ENCODE measurements around the gene PLRG1. TPM values are rescaled to one million over a fixed set of nuclear protein-coding genes. Genes with fewer than 3 reads are reported as not detected.

PLRG1 gene
- total RNA-seq, 4 donors from 2014 or later: 50.3 to 69.9 (median 63.5) TPM

- H3K36me3 ChIP-seq: no peaks in the 10 kb centered on the region
- DNase-seq: peak; percentile 82 to 85
- no peak for TF ChIP-seq POLR2A (IDR thresholded peaks at IDR 0.05)
- TF ChIP-seq, protein P1, sequence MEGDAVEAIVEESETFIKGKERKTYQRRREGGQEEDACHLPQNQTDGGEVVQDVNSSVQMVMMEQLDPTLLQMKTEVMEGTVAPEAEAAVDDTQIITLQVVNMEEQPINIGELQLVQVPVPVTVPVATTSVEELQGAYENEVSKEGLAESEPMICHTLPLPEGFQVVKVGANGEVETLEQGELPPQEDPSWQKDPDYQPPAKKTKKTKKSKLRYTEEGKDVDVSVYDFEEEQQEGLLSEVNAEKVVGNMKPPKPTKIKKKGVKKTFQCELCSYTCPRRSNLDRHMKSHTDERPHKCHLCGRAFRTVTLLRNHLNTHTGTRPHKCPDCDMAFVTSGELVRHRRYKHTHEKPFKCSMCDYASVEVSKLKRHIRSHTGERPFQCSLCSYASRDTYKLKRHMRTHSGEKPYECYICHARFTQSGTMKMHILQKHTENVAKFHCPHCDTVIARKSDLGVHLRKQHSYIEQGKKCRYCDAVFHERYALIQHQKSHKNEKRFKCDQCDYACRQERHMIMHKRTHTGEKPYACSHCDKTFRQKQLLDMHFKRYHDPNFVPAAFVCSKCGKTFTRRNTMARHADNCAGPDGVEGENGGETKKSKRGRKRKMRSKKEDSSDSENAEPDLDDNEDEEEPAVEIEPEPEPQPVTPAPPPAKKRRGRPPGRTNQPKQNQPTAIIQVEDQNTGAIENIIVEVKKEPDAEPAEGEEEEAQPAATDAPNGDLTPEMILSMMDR (IDR thresholded peaks at IDR 0.05): no peak
- 35 to 39% methylated on average over 3 of the region's 3 CpGs for WGBS, 2 donors
- H3K27ac ChIP-seq: peak overlapping the region; percentile 78 to 94 (median 86)
- H3K4me1 ChIP-seq: peaks cover 6 to 21% of the 10 kb centered on the region in 2 donors
- intact Hi-C loops (cut with DNase I): loop anchor here (10.0 kb wide), 1 partner anchor 48 kb away; the partner anchor contains the start of gene PLRG1
- no peaks in the 10 kb centered on the region for H3K9me3 ChIP-seq
- no peak overlapping the region for H3K4me3 ChIP-seq (replicated peaks in 1 of 3)
- H3K27me3 ChIP-seq: no peaks in the 10 kb centered on the region
Measured at GRCh38 chr4:154507156-154507555, 43.0 kb downstream of the PLRG1 start.

DNA sequence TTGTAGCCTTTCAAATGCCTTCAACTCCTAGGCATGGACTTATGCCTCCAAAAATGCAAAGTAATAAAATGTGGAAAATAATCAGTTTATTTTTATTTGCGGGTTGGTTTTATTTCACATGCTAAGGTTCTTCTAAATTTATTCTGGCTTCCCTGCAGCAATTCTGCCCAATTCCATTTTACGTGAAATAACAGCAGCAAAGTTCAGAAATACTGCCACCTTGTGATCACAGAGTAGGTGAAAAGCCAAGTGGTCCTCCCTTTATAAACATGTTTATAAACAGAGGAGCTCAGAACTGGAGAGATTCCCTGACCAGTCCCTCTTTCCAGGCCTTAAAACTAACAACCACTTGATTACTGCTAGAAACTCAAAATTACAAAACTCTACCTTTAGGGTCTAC, 43.9 kb downstream of the PLRG1 start:
- peak overlapping the region; percentile 78 to 94 (median 86) for H3K27ac ChIP-seq
- no peak for DNase-seq
- peaks cover 6 to 21% of the 10 kb centered on the region in 2 donors for H3K4me1 ChIP-seq
- intact Hi-C loops (cut with DNase I): loop anchor here (10.0 kb wide), 1 partner anchor 49 kb away; the partner anchor contains the start of gene PLRG1
- H3K4me3 ChIP-seq (replicated peaks in 1 of 3): no peak overlapping the region
- no peaks in the 10 kb centered on the region for H3K36me3 ChIP-seq
- H3K9me3 ChIP-seq: no peaks in the 10 kb centered on the region
- WGBS, 2 donors: 11 to 14% methylated on average over 2 of the region's 2 CpGs
- TF ChIP-seq, protein P1 (IDR thresholded peaks at IDR 0.05): peak in 3 of 6 experiments; percentile 55 to 67 (median 66)
- TF ChIP-seq POLR2A (IDR thresholded peaks at IDR 0.05): no peak
- no peaks in the 10 kb centered on the region for H3K27me3 ChIP-seq

- H3K4me1 ChIP-seq: peaks cover 6 to 21% of the 10 kb centered on the region in 2 donors
- intact Hi-C loops (cut with DNase I): loop anchor here (10.0 kb wide), 1 partner anchor 51 kb away; the partner anchor contains the start of gene PLRG1
- H3K4me3 ChIP-seq (replicated peaks in 1 of 3): no peak overlapping the region
- no peak for DNase-seq
- H3K27ac ChIP-seq: no peak overlapping the region
- 14 to 18% methylated on average over 1 of the region's 1 CpG for WGBS, 2 donors
- H3K36me3 ChIP-seq: no peaks in the 10 kb centered on the region
- H3K9me3 ChIP-seq: no peaks in the 10 kb centered on the region
- H3K27me3 ChIP-seq: no peaks in the 10 kb centered on the region
- no peak for TF ChIP-seq POLR2A (IDR thresholded peaks at IDR 0.05)
- TF ChIP-seq, protein P1 (IDR thresholded peaks at IDR 0.05): peak in 4 of 6 experiments; percentile 23 to 51 (median 43)
Measured at GRCh38 chr4:154503598-154503997, 46.6 kb downstream of the PLRG1 start.

DNA sequence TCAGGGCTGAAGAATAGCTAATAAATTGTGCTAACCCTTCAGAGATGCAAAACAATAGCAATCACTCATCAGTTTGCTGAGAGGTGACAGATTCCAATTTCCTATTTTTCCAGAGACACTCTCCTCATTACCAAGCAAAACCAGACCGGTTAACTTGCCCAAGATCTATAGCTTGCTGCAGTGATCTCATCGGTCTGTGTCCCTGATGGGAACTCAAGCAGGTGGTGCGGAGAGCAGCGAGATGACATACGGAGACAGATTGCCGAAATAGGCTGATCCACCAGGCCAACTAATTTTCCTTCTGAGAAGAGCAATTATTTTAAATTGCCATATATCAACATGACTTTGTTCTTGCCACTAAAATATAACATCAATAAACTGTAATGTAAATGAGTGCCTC, 48.1 kb downstream of the PLRG1 start:
- H3K9me3 ChIP-seq: no peaks in the 10 kb centered on the region
- TF ChIP-seq, protein P1 (IDR thresholded peaks at IDR 0.05): no peak
- TF ChIP-seq POLR2A (IDR thresholded peaks at IDR 0.05): no peak
- no peak for DNase-seq
- intact Hi-C loops (cut with DNase I): loop anchor here (10.0 kb wide), 1 partner anchor 53 kb away; the partner anchor contains the start of gene PLRG1
- no peak overlapping the region for H3K4me3 ChIP-seq (replicated peaks in 1 of 3)
- H3K36me3 ChIP-seq: no peaks in the 10 kb centered on the region
- H3K27me3 ChIP-seq: no peaks in the 10 kb centered on the region
- 73 to 75% methylated on average over 6 of the region's 6 CpGs for WGBS, 2 donors
- no peak overlapping the region for H3K27ac ChIP-seq
- H3K4me1 ChIP-seq: peaks cover 6 to 13% of the 10 kb centered on the region in 2 donors

- H3K27ac ChIP-seq: no peak overlapping the region
- H3K36me3 ChIP-seq: no peaks in the 10 kb centered on the region
- no peak for TF ChIP-seq POLR2A (IDR thresholded peaks at IDR 0.05)
- TF ChIP-seq, protein P1 (IDR thresholded peaks at IDR 0.05): no peak
- H3K4me1 ChIP-seq: no peaks in the 10 kb centered on the region
- DNase-seq: no peak
- WGBS, 2 donors: 90 to 94% methylated on average over 5 of the region's 5 CpGs
- no peaks in the 10 kb centered on the region for H3K27me3 ChIP-seq
- no peaks in the 10 kb centered on the region for H3K9me3 ChIP-seq
- intact Hi-C loops (cut with DNase I): loop anchor here (10.0 kb wide), 1 partner anchor 83 kb away; no protein-coding TSS in a partner anchor
- no peak overlapping the region for H3K4me3 ChIP-seq (replicated peaks in 1 of 3)
Measured at GRCh38 chr4:154497889-154498288, 52.3 kb downstream of the PLRG1 start.

Data from thyroid gland (tissue), 4 donors.